ENCODE results near the gene OR10P1. TPM values are rescaled to one million over a fixed set of nuclear protein-coding genes. Genes with fewer than 3 reads are reported as not detected.

The OR10P1 gene
- total RNA-seq, 1 donor from 2014 or later: not detected

GRCh38 chr12:55684761-55685370, 48.2 kb downstream of the OR10P1 start:
- intact Hi-C loops (cut with micrococcal nuclease): no loop called here

GRCh38 chr12:55685671-55686070, 49.0 kb downstream of the OR10P1 start:
- intact Hi-C loops (cut with micrococcal nuclease): no loop called here

GRCh38 chr12:55686366-55687010, 49.8 kb downstream of the OR10P1 start:
- intact Hi-C loops (cut with micrococcal nuclease): no loop called here

Other genes starting within 250 kb of the OR10P1 start
- gene OR6C65, start 236.4 kb upstream of the OR10P1 start, total RNA-seq: not detected in 2 replicates
- gene OR6C76, start 210.6 kb upstream of the OR10P1 start, total RNA-seq: not detected in 2 replicates
- not detected in 2 replicates for gene OR6C2, start 192.8 kb upstream of the OR10P1 start, total RNA-seq
- not detected in 2 replicates for gene OR6C70, start 166.8 kb upstream of the OR10P1 start, total RNA-seq
- not detected in 2 replicates for gene OR6C68, start 144.5 kb upstream of the OR10P1 start, total RNA-seq
- not detected in 2 replicates for gene OR6C4, start 87.3 kb upstream of the OR10P1 start, total RNA-seq
- not detected in 2 replicates for gene OR2AP1, start 64.4 kb upstream of the OR10P1 start, total RNA-seq
- gene ITGA7, start 71.0 kb downstream of the OR10P1 start, total RNA-seq: 0.93 and 1.3 TPM in 2 replicates
- 115 and 123 TPM in 2 replicates for gene BLOC1S1, start 79.2 kb downstream of the OR10P1 start, total RNA-seq
- gene RDH5, start 83.5 kb downstream of the OR10P1 start, total RNA-seq: 14.6 and 16.2 TPM in 2 replicates
- gene CD63, start 92.1 kb downstream of the OR10P1 start, total RNA-seq: 164 and 172 TPM in 2 replicates
- 16.6 and 17.3 TPM in 2 replicates for gene GDF11, start 106.2 kb downstream of the OR10P1 start, total RNA-seq
- gene SARNP, start 180.8 kb downstream of the OR10P1 start, total RNA-seq: 69.9 and 72.7 TPM in 2 replicates
- 86.0 and 90.9 TPM in 2 replicates for gene ORMDL2, start 181.1 kb downstream of the OR10P1 start, total RNA-seq
- 37.8 and 38.4 TPM in 2 replicates for gene DNAJC14, start 192.7 kb downstream of the OR10P1 start, total RNA-seq
- gene MMP19, start 206.0 kb downstream of the OR10P1 start, total RNA-seq: 0.12 TPM in 1 of 2 replicates, not detected in the other